HepG2 (cell line): ENCODE results near the gene MRPL39. TPM values are rescaled to one million over a fixed set of nuclear protein-coding genes. Genes with fewer than 3 reads are reported as not detected.

Experiments used
- AGO2 ChIP-seq: fragments of 200-400 bp; formaldehyde crosslinking; optimal IDR thresholded peaks from 2 replicates; pipeline ENCODE3; 2017; ENCODE audit warnings: mild to moderate bottlenecking, low read depth, low read length, moderate library complexity
- KAT7 ChIP-seq: IDR thresholded peaks from 2 replicates; pipeline ENCODE4 v1.6.1; 2018; ENCODE audit warnings: borderline replicate concordance, missing compliant biosample characterization
- POLR2AphosphoS2 ChIP-seq: IDR thresholded peaks from 2 replicates; pipeline ENCODE4 v1.6.1; 2011; ENCODE audit warnings: low read depth, low read length, improper control_type of control experiment
- SNAI1 ChIP-seq: sonication (generic); formaldehyde crosslinking; IDR thresholded peaks from 2 replicates; pipeline ENCODE4 v1.5.0; 2020; ENCODE audit warnings: mild to moderate bottlenecking, missing genetic modification reagents, borderline replicate concordance
- TOE1 ChIP-seq: sonication (generic); formaldehyde crosslinking; IDR thresholded peaks from 2 replicates; pipeline ENCODE4 v1.4.0; 2020; ENCODE audit warnings: mild to moderate bottlenecking, missing genetic modification reagents
- ZFP1 ChIP-seq: IDR thresholded peaks from 2 replicates; pipeline ENCODE4 v1.6.1; 2016
- ZFY ChIP-seq: sonication (generic); formaldehyde crosslinking; IDR thresholded peaks from 2 replicates; pipeline ENCODE4 v1.4.0; 2020; ENCODE audit warnings: missing genetic modification reagents
- ZNF3 ChIP-seq: IDR thresholded peaks from 2 replicates; pipeline ENCODE4 v1.7.0; 2017; ENCODE audit warnings: inconsistent platforms
- ZNF546 ChIP-seq: sonication (generic); formaldehyde crosslinking; conservative IDR thresholded peaks from 2 replicates; pipeline ENCODE4 v1.8.1; 2023; ENCODE audit warnings: mild to moderate bottlenecking, missing genetic modification reagents
- ZNF672 ChIP-seq: sonication (generic); formaldehyde crosslinking; IDR thresholded peaks from 2 replicates; pipeline ENCODE4 v1.8.1; 2022; ENCODE audit warnings: missing genetic modification reagents
- ZZZ3 ChIP-seq: sonication (generic); formaldehyde crosslinking; IDR thresholded peaks from 2 replicates; pipeline ENCODE4 v1.4.0; 2020; ENCODE audit warnings: missing genetic modification reagents, mild to moderate bottlenecking, borderline replicate concordance
- polyA plus RNA-seq, 8 experiments: library from polyadenylated mRNA; depleted of rRNA in 3 of 8; stranded (reverse) in 7 of 8; unstranded in 1 of 8; fragments of >200 nt; fragmentation: Illumina TruSeq in 4 of 8; extraction: Trizol in 4 of 8; gene quantifications; 2 replicates each; pipeline versions ENCODE4 v1.2.1 to v1.2.3, GENCODE V29; 2011 to 2016; ENCODE audit warnings: low read depth in 4 of 8, missing spikeins in 1 of 8, mixed read lengths in 1 of 8; ENCODE audit not compliant: insufficient read depth in 1 of 8
- total RNA-seq, 5 experiments: library from RNA; depleted of rRNA; stranded (reverse); fragments of >200 nt; fragmentation: Illumina TruSeq; extraction: Trizol; gene quantifications; 2 replicates each; pipeline ENCODE4 v1.2.3, GENCODE V29; 2016; ENCODE audit warnings: low read depth in 1 of 5
- TF ChIP-seq, protein P1 (sequence below): IDR thresholded peaks from 2 replicates; pipeline ENCODE4 v1.6.1; 2016; ENCODE audit warnings: low read depth, missing genetic modification reagents, missing compliant biosample characterization
- TF ChIP-seq, protein P2 (sequence below): sonication (generic); formaldehyde crosslinking; IDR thresholded peaks from 2 replicates; pipeline ENCODE4 v1.8.0; 2022; ENCODE audit warnings: missing genetic modification reagents, mild to moderate bottlenecking, moderate library complexity, borderline replicate concordance
- TF ChIP-seq, protein P3 (sequence below): sonication (generic); formaldehyde crosslinking; IDR thresholded peaks from 2 replicates; pipeline ENCODE4 v1.4.0; 2020; ENCODE audit warnings: missing genetic modification reagents, borderline replicate concordance
- TF ChIP-seq, protein P4 (sequence below): sonication (generic); formaldehyde crosslinking; IDR thresholded peaks from 2 replicates; pipeline ENCODE4 v1.8.0; 2022; ENCODE audit warnings: missing genetic modification reagents, mild to moderate bottlenecking, inconsistent platforms, borderline replicate concordance

The MRPL39 gene
- total and polyA plus RNA-seq, 2 of the 13 experiments (the other 11 are each of a cell fraction or from before 2014, with no cell fraction given): 29.1 to 91.2 TPM

DNA sequence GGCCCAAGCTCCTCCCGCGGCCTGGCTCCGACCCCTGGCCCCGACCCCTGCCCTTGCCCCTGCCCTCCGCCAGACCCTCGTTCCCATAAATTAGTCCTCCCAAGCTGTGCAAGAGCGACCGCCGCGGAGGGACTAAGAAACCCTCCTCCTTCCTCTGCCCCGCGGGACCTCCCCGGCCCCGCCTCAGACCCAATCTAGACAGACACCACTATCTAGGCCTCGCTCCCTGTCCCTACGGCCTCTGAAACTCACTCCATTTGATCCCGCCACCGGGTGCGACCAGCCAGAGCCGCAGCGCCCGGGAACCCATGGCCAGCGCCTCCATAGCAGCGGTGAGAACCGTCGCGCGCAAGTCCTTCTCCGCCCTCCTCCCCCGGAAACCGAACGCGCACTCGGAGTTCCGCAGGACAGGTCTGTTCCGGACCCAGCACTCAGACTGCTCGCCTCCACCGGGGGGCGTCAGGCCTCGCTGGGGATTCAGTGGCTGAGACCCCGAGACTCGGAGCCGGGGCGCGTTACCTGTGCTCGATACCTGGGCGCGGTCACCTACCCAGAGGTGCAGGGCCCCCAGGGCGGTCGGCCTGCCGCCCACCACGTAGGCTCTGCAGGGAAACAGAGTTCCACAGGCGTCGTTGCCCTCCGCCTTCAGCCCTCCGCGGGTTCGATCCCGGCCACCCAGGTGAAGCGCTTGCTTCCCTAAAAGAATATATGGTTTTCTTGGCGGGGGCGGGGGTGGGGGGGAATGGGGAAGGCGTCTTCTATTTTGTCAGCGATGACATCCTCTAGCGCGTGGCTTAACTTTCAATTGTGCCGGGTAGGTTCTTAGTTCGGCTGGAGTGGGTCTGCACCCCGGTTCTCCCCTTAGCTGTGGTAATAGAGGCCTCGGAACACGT, at the start of gene MRPL39 (continued):
- TF ChIP-seq POLR2AphosphoS2 (no peak), ZNF672 (no peak), ZFP1 (CRISPR knock-in tag) (peak; percentile 60; the same call in 1 of the 2 replicates), ZNF3 (CRISPR knock-in tag) (no peak), ZNF546 (CRISPR knock-in tag) (no peak), ZFY (CRISPR knock-in tag) (peak; percentile 76), KAT7 (CRISPR knock-in tag) (peak; percentile 94), ZZZ3 (CRISPR knock-in tag) (no peak), TOE1 (CRISPR knock-in tag) (0 out of 2 replicates have a peak, but pooled peaks have one; percentile 36), SNAI1 (CRISPR knock-in tag) (peak; percentile 68; the same call in 1 of the 2 replicates), AGO2 (no peak)
- TF ChIP-seq, protein P1, sequence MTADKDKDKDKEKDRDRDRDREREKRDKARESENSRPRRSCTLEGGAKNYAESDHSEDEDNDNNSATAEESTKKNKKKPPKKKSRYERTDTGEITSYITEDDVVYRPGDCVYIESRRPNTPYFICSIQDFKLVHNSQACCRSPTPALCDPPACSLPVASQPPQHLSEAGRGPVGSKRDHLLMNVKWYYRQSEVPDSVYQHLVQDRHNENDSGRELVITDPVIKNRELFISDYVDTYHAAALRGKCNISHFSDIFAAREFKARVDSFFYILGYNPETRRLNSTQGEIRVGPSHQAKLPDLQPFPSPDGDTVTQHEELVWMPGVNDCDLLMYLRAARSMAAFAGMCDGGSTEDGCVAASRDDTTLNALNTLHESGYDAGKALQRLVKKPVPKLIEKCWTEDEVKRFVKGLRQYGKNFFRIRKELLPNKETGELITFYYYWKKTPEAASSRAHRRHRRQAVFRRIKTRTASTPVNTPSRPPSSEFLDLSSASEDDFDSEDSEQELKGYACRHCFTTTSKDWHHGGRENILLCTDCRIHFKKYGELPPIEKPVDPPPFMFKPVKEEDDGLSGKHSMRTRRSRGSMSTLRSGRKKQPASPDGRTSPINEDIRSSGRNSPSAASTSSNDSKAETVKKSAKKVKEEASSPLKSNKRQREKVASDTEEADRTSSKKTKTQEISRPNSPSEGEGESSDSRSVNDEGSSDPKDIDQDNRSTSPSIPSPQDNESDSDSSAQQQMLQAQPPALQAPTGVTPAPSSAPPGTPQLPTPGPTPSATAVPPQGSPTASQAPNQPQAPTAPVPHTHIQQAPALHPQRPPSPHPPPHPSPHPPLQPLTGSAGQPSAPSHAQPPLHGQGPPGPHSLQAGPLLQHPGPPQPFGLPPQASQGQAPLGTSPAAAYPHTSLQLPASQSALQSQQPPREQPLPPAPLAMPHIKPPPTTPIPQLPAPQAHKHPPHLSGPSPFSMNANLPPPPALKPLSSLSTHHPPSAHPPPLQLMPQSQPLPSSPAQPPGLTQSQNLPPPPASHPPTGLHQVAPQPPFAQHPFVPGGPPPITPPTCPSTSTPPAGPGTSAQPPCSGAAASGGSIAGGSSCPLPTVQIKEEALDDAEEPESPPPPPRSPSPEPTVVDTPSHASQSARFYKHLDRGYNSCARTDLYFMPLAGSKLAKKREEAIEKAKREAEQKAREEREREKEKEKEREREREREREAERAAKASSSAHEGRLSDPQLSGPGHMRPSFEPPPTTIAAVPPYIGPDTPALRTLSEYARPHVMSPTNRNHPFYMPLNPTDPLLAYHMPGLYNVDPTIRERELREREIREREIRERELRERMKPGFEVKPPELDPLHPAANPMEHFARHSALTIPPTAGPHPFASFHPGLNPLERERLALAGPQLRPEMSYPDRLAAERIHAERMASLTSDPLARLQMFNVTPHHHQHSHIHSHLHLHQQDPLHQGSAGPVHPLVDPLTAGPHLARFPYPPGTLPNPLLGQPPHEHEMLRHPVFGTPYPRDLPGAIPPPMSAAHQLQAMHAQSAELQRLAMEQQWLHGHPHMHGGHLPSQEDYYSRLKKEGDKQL: peak; percentile 52; the same call in 1 of the 2 replicates
- TF ChIP-seq, protein P2, sequence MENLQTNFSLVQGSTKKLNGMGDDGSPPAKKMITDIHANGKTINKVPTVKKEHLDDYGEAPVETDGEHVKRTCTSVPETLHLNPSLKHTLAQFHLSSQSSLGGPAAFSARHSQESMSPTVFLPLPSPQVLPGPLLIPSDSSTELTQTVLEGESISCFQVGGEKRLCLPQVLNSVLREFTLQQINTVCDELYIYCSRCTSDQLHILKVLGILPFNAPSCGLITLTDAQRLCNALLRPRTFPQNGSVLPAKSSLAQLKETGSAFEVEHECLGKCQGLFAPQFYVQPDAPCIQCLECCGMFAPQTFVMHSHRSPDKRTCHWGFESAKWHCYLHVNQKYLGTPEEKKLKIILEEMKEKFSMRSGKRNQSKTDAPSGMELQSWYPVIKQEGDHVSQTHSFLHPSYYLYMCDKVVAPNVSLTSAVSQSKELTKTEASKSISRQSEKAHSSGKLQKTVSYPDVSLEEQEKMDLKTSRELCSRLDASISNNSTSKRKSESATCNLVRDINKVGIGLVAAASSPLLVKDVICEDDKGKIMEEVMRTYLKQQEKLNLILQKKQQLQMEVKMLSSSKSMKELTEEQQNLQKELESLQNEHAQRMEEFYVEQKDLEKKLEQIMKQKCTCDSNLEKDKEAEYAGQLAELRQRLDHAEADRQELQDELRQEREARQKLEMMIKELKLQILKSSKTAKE (CRISPR knock-in tag): no peak
- TF ChIP-seq, protein P3, sequence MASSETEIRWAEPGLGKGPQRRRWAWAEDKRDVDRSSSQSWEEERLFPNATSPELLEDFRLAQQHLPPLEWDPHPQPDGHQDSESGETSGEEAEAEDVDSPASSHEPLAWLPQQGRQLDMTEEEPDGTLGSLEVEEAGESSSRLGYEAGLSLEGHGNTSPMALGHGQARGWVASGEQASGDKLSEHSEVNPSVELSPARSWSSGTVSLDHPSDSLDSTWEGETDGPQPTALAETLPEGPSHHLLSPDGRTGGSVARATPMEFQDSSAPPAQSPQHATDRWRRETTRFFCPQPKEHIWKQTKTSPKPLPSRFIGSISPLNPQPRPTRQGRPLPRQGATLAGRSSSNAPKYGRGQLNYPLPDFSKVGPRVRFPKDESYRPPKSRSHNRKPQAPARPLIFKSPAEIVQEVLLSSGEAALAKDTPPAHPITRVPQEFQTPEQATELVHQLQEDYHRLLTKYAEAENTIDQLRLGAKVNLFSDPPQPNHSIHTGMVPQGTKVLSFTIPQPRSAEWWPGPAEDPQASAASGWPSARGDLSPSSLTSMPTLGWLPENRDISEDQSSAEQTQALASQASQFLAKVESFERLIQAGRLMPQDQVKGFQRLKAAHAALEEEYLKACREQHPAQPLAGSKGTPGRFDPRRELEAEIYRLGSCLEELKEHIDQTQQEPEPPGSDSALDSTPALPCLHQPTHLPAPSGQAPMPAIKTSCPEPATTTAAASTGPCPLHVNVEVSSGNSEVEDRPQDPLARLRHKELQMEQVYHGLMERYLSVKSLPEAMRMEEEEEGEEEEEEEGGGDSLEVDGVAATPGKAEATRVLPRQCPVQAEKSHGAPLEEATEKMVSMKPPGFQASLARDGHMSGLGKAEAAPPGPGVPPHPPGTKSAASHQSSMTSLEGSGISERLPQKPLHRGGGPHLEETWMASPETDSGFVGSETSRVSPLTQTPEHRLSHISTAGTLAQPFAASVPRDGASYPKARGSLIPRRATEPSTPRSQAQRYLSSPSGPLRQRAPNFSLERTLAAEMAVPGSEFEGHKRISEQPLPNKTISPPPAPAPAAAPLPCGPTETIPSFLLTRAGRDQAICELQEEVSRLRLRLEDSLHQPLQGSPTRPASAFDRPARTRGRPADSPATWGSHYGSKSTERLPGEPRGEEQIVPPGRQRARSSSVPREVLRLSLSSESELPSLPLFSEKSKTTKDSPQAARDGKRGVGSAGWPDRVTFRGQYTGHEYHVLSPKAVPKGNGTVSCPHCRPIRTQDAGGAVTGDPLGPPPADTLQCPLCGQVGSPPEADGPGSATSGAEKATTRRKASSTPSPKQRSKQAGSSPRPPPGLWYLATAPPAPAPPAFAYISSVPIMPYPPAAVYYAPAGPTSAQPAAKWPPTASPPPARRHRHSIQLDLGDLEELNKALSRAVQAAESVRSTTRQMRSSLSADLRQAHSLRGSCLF (CRISPR knock-in tag): no peak
- TF ChIP-seq, protein P4, sequence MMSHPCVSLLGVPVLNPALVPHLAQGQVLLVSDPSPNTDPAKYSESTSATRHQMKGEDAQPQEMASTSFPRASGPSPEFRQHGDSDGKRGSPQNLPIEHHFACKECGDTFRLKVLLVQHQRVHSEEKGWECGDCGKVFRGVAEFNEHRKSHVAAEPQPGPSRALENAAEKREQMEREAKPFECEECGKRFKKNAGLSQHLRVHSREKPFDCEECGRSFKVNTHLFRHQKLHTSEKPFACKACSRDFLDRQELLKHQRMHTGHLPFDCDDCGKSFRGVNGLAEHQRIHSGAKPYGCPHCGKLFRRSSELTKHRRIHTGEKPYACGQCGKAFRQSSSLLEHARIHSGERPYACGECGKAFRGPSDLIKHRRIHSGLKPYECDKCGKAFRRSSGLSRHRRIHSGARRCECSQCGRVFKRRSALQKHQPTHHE (CRISPR knock-in tag): no peak
